Fibroblast of lung (primary cell): Measurements from ENCODE around the gene APOL2.

Experiments
- CTCF ChIP-seq, 2 donors: IDR thresholded peaks in 1 of 2; conservative IDR thresholded peaks in 1 of 2; 1 replicate in 1 of 2; 2 replicates in 1 of 2; pipeline ENCODE4 v1.5.1; 2011 to 2012; ENCODE audit warnings: low read length in 2 of 2, control low read depth in 1 of 2, inconsistent platforms in 1 of 2, low read depth in 1 of 2, mild to moderate bottlenecking in 1 of 2
- EZH2 ChIP-seq: IDR thresholded peaks from 2 replicates; pipeline ENCODE4 v1.5.1; 2012; ENCODE audit warnings: low read length, control low read depth, mild to moderate bottlenecking; ENCODE audit errors: missing control alignments

- no peak for TF ChIP-seq CTCF (conservative IDR thresholded peaks at IDR 0.05 in 1 of 2, IDR thresholded peaks at IDR 0.05 in 1 of 2; ENCODE audit: low read depth in 1 of 2, low read length in 2 of 2)
- no peak for TF ChIP-seq EZH2
Observed at GRCh38 chr22:36249160-36249559, 9.8 kb upstream of the APOL2 start.
